Measurements from ENCODE around the gene HDAC6. TPM values are rescaled to one million over a fixed set of nuclear protein-coding genes. Genes with fewer than 3 reads are reported as not detected.

Gene HDAC6
- total and polyA plus RNA-seq, 10 of the 15 experiments (the other 5 are each of a cell fraction or from before 2014, with no cell fraction given): 8.3 to 47.0 (median 34.1) TPM

- Histone ChIP-seq H3K27me3 (replicated peaks in 1 of 2; ENCODE audit: control insufficient read depth in 2 of 2, insufficient read depth in 2 of 2, low read length in 1 of 2) (no peaks in the 10 kb centered on the region), H4K20me1 (ENCODE audit: control insufficient read depth, insufficient read depth) (no peaks in the 10 kb centered on the region), H3K9me3 (replicated peaks; ENCODE audit: control insufficient read depth, insufficient read depth, low read length) (no peaks in the 10 kb centered on the region), H2AFZ (ENCODE audit: control insufficient read depth, low read depth, low read length) (no peak overlapping the region), H3K27ac (ENCODE audit: control insufficient read depth, insufficient read depth) (no peak overlapping the region), H3K9ac (ENCODE audit: control insufficient read depth, insufficient read depth, low read length) (no peak overlapping the region), H3K4me1 (ENCODE audit: control insufficient read depth, insufficient read depth, low read length) (no peaks in the 10 kb centered on the region), H3K79me2 (ENCODE audit: control insufficient read depth, insufficient read depth, low read length) (no peaks in the 10 kb centered on the region; the same call in none of the 2 replicates), H3K4me3 (no peak overlapping the region), H3K36me3 (ENCODE audit: control insufficient read depth in 2 of 2, insufficient read depth in 2 of 2, low read length in 1 of 2) (no peaks in the 10 kb centered on the region; a peak in 1 of 4 replicates), H3K4me2 (ENCODE audit: control insufficient read depth, insufficient read depth) (no peak overlapping the region)
- 73% methylated on average over 2 of the region's 2 CpGs for WGBS (ENCODE audit: insufficient coverage, insufficient replicate concordance, low lambda C conversion rate, missing lambda C conversion rate)
- ChIA-PET POLR2A (interaction anchor here (0.6 to 0.7 kb wide), 3 partner anchors 33 to 148 kb away, joined by 3 to 8 read pairs (median 3); no protein-coding TSS in a partner anchor), SMC1A (ENCODE audit: uncharacterized antibody, unreplicated experiment) (interaction anchor here (0.8 kb wide), 1 partner anchor 20 kb away, joined by 3 read pairs; no protein-coding TSS in a partner anchor), CTCF (interaction anchor here (1.4 kb wide), 1 partner anchor 150 kb away, joined by 3 read pairs; no protein-coding TSS in a partner anchor), RAD21 (ENCODE audit: unreplicated experiment) (no interaction called here)
- BruUV-seq (replicated peaks): no TSS peak
- FAIRE-seq (no peak), ATAC-seq (no peak), DNase-seq (ENCODE audit: low read depth, low spot score) (no peak)
- intact Hi-C loops (cut with micrococcal nuclease; ENCODE audit: unreplicated experiment) (no loop called here), in situ Hi-C loops (cut with MboI) (no loop called here)
- TF ChIP-seq SMAD1 (IDR thresholded peaks at IDR 0.05; ENCODE audit: low read depth, partially characterized antibody) (no peak), BCL3 (IDR thresholded peaks at IDR 0.05; ENCODE audit: borderline replicate concordance, insufficient read depth, low read depth, low read length, poor library complexity, severe bottlenecking) (no peak), STAT1 (conservative IDR thresholded peaks at IDR 0.05) (no peak), EP300 (IDR thresholded peaks at IDR 0.05; ENCODE audit: borderline replicate concordance in 1 of 2, control insufficient read depth in 1 of 2, low read depth in 2 of 2, low read length in 2 of 2) (no peak), TARDBP (IDR thresholded peaks at IDR 0.05; ENCODE audit: borderline replicate concordance) (no peak), RB1 (IDR thresholded peaks at IDR 0.05; ENCODE audit: borderline replicate concordance) (no peak), USF2 (IDR thresholded peaks at IDR 0.05; ENCODE audit: borderline replicate concordance, low read depth, low read length) (no peak), ZBTB40 (IDR thresholded peaks at IDR 0.05; ENCODE audit: borderline replicate concordance) (no peak), ASH2L (IDR thresholded peaks at IDR 0.05; ENCODE audit: borderline replicate concordance, low read depth) (no peak), JUND (IDR thresholded peaks at IDR 0.05; ENCODE audit: low read depth, low read length) (no peak), HDGF (IDR thresholded peaks at IDR 0.05) (no peak), CEBPZ (IDR thresholded peaks at IDR 0.05; ENCODE audit: low read depth, low read length) (no peak), GABPA (IDR thresholded peaks at IDR 0.05; ENCODE audit: low read depth) (no peak), SREBF2 (IDR thresholded peaks at IDR 0.05; ENCODE audit: low read length) (no peak)
Measured at GRCh38 chrX:48798318-48798717, 3.5 kb upstream of the HDAC6 start.
